Parathyroid adenoma (tissue), 2 donors: ENCODE data around the gene TSC2.

ENCODE experiments used
- H2AFZ ChIP-seq: fragments of 300-600 bp; sonication (generic); one replicate; pipeline ENCODE4 v1.7.0; 2017; ENCODE audit warnings: antibody characterized with exemption, mild to moderate bottlenecking
- H3K27ac ChIP-seq: fragments of 300-600 bp; sonication (generic); one replicate; pipeline ENCODE4 v1.7.0; 2017
- H3K27me3 ChIP-seq: fragments of 300-600 bp; sonication (generic); one replicate; pipeline ENCODE4 v1.7.0; 2017; ENCODE audit warnings: low read length; ENCODE audit not compliant: control insufficient read depth, insufficient read depth
- H3K36me3 ChIP-seq: fragments of 300-600 bp; sonication (generic); one replicate; pipeline ENCODE4 v1.7.0; 2017; ENCODE audit warnings: low read length; ENCODE audit not compliant: control insufficient read depth, insufficient read depth
- H3K4me1 ChIP-seq: fragments of 300-600 bp; sonication (generic); one replicate; pipeline ENCODE4 v1.7.0; 2017; ENCODE audit warnings: control low read depth
- H3K4me2 ChIP-seq: fragments of 300-600 bp; sonication (generic); one replicate; pipeline ENCODE4 v1.7.0; 2017; ENCODE audit warnings: low read length
- H3K4me3 ChIP-seq: fragments of 300-600 bp; sonication (generic); one replicate; pipeline ENCODE4 v1.7.0; 2017; ENCODE audit warnings: low read depth, low read length
- H3K79me2 ChIP-seq: fragments of 300-600 bp; sonication (generic); one replicate; pipeline ENCODE4 v1.7.0; 2017; ENCODE audit warnings: control low read depth
- H3K9ac ChIP-seq: fragments of 300-600 bp; sonication (generic); one replicate; pipeline ENCODE4 v1.7.0; 2017; ENCODE audit warnings: mild to moderate bottlenecking
- H3K9me3 ChIP-seq: fragments of 300-600 bp; sonication (generic); one replicate; pipeline ENCODE4 v1.7.0; 2017; ENCODE audit warnings: low read length; ENCODE audit not compliant: control insufficient read depth
- CTCF ChIP-seq: fragments of 300-600 bp; sonication (generic); IDR thresholded peaks from one replicate; pipeline ENCODE4 v1.7.0; 2017; ENCODE audit warnings: antibody characterized with exemption, mild to moderate bottlenecking
- donor health status: primary hyperparathyroidism.

The TSC2 gene

GRCh38 chr16:2081201-2082084 lies 33.7 kb downstream of the TSC2 start:
- no peaks in the 10 kb centered on the region for H3K4me1 ChIP-seq
- no peaks in the 10 kb centered on the region for H3K36me3 ChIP-seq
- H3K9me3 ChIP-seq, result no peaks in the 10 kb centered on the region
- no peak overlapping the region for H3K4me3 ChIP-seq
- no peak for TF ChIP-seq CTCF
- no peak overlapping the region for H3K9ac ChIP-seq
- no peak overlapping the region for H3K27ac ChIP-seq
- no peaks in the 10 kb centered on the region for H3K27me3 ChIP-seq
- H3K4me2 ChIP-seq, result no peak overlapping the region
- no peaks in the 10 kb centered on the region for H3K79me2 ChIP-seq
- no peak overlapping the region for H2AFZ ChIP-seq

DNA sequence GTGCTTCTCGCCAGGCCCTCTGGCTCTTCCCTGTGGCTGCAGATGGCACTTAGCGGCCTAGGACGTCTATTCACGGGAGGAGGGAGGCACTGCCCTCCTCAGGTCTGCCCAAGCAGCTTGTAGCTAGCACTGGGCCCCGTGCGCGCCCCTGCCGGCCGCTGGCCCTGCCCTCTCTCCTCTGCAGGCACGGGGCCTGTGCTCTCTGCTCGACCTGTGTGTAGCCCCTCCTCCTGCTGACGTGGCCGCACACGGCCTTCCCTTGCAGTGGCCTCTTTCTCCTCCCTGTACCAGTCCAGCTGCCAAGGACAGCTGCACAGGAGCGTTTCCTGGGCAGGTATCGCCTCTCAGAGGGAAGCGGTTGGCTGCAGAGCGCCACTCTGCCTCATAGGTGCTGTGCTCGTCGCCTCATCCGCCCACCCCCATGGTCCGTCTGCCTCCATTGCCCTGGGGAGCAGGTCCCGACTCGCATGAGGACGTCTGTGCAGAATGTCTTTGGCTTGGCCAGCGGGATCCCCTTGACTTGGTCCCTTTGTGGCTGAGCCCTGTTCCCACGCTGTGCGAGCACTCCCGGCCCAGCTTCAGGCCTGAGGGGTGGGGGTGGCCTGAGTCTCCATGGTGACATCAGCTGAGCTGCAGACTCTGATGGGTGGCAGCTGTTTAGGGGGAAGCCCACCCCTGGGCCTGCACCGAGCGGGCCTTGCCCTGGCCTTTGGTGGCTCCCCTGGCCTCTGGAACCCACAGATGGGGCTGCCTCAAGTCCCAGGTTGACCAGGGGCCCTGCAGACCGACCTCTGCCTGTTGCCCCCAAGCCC lies 34.6 kb downstream of the TSC2 start:
- H3K27ac ChIP-seq, result no peak overlapping the region

DNA sequence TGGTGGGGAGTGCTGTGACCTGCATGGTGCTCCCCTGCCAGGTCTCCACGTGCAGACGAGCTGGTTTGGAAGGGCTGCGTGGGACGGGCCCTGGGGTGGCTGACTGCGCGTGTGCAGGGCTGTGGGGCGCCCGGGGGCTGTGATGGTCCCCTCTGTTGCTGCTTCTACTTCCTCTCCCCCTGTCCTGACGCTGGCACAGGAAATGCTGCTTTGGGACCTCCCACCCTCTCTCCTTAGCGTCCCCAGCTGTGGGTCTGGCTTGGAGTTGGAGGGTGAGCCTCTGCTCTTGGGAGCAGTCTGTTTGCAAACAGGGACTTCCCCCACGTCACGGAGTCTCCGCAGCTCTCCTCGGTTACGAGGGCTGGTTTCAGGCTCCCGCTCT lies 35.2 kb downstream of the TSC2 start:
- H3K36me3 ChIP-seq, result no peaks in the 10 kb centered on the region

More for the DNA sequence above, 34.6 kb downstream of the TSC2 start:
- H3K4me2 ChIP-seq, result no peak overlapping the region
- TF ChIP-seq CTCF, result no peak
- H3K4me3 ChIP-seq, result no peak overlapping the region
- no peaks in the 10 kb centered on the region for H3K27me3 ChIP-seq
- no peaks in the 10 kb centered on the region for H3K9me3 ChIP-seq
- no peaks in the 10 kb centered on the region for H3K36me3 ChIP-seq
- no peak overlapping the region for H3K9ac ChIP-seq
- H2AFZ ChIP-seq, result no peak overlapping the region
- no peaks in the 10 kb centered on the region for H3K4me1 ChIP-seq
- no peaks in the 10 kb centered on the region for H3K79me2 ChIP-seq

GRCh38 chr16:2083409-2083808 lies 35.6 kb downstream of the TSC2 start:
- no peaks in the 10 kb centered on the region for H3K27me3 ChIP-seq
- no peaks in the 10 kb centered on the region for H3K4me1 ChIP-seq
- H3K79me2 ChIP-seq, result no peaks in the 10 kb centered on the region
- H3K4me2 ChIP-seq, result no peak overlapping the region
- H3K27ac ChIP-seq, result no peak overlapping the region
- H3K4me3 ChIP-seq, result no peak overlapping the region
- no peak overlapping the region for H3K9ac ChIP-seq
- H3K9me3 ChIP-seq, result no peaks in the 10 kb centered on the region
- TF ChIP-seq CTCF, result no peak
- no peaks in the 10 kb centered on the region for H3K36me3 ChIP-seq
- H2AFZ ChIP-seq, result no peak overlapping the region

More for the DNA sequence above, 35.2 kb downstream of the TSC2 start:
- Histone ChIP-seq H3K79me2 (no peaks in the 10 kb centered on the region), H2AFZ (no peak overlapping the region), H3K9ac (no peak overlapping the region), H3K27me3 (no peaks in the 10 kb centered on the region), H3K4me1 (no peaks in the 10 kb centered on the region), H3K27ac (no peak overlapping the region), H3K4me2 (no peak overlapping the region), H3K9me3 (no peaks in the 10 kb centered on the region), H3K4me3 (no peak overlapping the region)
- no peak for TF ChIP-seq CTCF
